HL-60 (cell line): ENCODE measurements around the gene ZNF275.
A peak's percentile ranks its signal among the peaks of the same experiment; 100 is the strongest.

Source experiments
- GABPA ChIP-seq: IDR thresholded peaks from 2 replicates; pipeline ENCODE4 v1.6.1; 2012; ENCODE audit warnings: low read depth
- POLR2AphosphoS5 ChIP-seq: IDR thresholded peaks from 2 replicates; pipeline ENCODE4 v1.6.1; 2012; ENCODE audit warnings: low read depth
- SPI1 ChIP-seq: IDR thresholded peaks from 2 replicates; pipeline ENCODE4 v1.6.1; 2012; ENCODE audit warnings: low read depth, mild to moderate bottlenecking, borderline replicate concordance
- TF ChIP-seq, protein P1 (sequence below): IDR thresholded peaks from one replicate; pipeline ENCODE4 v1.5.1; 2011; ENCODE audit warnings: low read length, control low read depth, inconsistent platforms; ENCODE audit not compliant: insufficient read depth
- TF ChIP-seq, protein P2 (sequence below): IDR thresholded peaks from 2 replicates; pipeline ENCODE4 v1.6.1; 2012; ENCODE audit warnings: low read depth; ENCODE audit not compliant: insufficient replicate concordance

DNA sequence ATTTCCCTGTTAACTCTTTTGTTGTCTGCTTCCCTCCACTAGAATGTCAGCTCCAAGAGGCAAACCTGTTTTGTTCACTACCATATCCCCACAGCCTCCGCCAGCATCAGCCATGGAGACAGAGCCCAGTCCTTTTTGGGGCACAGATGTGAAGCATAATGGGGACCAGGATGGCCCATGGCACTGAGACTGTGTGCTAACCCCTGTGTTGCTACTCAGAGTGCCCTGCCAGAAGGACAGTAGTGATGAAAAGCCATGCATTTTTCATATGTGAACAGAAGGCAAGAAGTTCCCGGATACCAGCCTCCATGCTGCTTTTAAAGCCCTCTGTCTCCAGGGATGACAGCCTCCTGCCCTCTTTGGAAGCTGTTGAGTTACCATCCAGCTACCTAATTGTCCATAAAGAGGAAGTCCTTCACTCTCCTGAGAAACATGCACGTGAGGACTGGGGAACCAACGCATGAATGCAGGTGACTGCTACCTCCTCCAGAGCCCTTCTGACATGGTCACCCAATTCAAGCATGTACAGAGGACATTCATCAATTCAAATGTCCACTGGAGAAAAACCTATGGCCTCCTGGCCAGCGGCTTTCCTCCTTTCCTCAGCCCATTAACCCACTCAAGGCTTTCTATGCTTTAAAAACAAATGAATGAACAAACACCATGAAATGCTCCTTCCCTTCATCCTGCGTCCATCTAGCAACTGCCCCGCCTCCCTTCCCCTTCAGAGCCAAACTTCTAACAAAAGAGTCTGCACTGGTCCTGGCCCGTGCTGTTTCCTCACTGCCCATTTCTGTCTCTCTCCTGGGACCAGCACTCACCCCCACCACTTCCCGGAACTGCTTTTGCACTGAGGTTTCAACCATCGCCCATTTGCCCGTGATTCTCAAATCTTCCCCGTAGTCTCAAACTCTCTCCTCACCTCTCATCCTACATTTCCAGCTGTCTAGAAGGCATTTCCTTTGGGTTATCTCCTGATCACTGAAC, 30.4 kb upstream of the ZNF275 start:
- TF ChIP-seq, protein P1, sequence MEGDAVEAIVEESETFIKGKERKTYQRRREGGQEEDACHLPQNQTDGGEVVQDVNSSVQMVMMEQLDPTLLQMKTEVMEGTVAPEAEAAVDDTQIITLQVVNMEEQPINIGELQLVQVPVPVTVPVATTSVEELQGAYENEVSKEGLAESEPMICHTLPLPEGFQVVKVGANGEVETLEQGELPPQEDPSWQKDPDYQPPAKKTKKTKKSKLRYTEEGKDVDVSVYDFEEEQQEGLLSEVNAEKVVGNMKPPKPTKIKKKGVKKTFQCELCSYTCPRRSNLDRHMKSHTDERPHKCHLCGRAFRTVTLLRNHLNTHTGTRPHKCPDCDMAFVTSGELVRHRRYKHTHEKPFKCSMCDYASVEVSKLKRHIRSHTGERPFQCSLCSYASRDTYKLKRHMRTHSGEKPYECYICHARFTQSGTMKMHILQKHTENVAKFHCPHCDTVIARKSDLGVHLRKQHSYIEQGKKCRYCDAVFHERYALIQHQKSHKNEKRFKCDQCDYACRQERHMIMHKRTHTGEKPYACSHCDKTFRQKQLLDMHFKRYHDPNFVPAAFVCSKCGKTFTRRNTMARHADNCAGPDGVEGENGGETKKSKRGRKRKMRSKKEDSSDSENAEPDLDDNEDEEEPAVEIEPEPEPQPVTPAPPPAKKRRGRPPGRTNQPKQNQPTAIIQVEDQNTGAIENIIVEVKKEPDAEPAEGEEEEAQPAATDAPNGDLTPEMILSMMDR: no peak
- TF ChIP-seq, protein P2, sequence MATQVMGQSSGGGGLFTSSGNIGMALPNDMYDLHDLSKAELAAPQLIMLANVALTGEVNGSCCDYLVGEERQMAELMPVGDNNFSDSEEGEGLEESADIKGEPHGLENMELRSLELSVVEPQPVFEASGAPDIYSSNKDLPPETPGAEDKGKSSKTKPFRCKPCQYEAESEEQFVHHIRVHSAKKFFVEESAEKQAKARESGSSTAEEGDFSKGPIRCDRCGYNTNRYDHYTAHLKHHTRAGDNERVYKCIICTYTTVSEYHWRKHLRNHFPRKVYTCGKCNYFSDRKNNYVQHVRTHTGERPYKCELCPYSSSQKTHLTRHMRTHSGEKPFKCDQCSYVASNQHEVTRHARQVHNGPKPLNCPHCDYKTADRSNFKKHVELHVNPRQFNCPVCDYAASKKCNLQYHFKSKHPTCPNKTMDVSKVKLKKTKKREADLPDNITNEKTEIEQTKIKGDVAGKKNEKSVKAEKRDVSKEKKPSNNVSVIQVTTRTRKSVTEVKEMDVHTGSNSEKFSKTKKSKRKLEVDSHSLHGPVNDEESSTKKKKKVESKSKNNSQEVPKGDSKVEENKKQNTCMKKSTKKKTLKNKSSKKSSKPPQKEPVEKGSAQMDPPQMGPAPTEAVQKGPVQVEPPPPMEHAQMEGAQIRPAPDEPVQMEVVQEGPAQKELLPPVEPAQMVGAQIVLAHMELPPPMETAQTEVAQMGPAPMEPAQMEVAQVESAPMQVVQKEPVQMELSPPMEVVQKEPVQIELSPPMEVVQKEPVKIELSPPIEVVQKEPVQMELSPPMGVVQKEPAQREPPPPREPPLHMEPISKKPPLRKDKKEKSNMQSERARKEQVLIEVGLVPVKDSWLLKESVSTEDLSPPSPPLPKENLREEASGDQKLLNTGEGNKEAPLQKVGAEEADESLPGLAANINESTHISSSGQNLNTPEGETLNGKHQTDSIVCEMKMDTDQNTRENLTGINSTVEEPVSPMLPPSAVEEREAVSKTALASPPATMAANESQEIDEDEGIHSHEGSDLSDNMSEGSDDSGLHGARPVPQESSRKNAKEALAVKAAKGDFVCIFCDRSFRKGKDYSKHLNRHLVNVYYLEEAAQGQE: no peak
- no peak for TF ChIP-seq POLR2AphosphoS5
- TF ChIP-seq GABPA: no peak
- TF ChIP-seq SPI1: peak; percentile 45; the same call in 1 of the 2 replicates
